GM23248 (cell line): ENCODE results near the gene SCN8A.

ENCODE experiments used
- EZH2 ChIP-seq: fragments of 200-600 bp; sonication (generic); IDR thresholded peaks from 2 replicates; pipeline ENCODE4 v1.6.1; 2018; ENCODE audit warnings: antibody characterized with exemption, mild to moderate bottlenecking; ENCODE audit not compliant: insufficient read depth, poor library complexity, severe bottlenecking
- EZH2phosphoT487 ChIP-seq: fragments of 200-600 bp; sonication (generic); IDR thresholded peaks from 2 replicates; pipeline ENCODE4 v1.6.1; 2018; ENCODE audit warnings: antibody characterized with exemption, moderate library complexity, mild to moderate bottlenecking, low read depth; ENCODE audit not compliant: insufficient read depth

DNA sequence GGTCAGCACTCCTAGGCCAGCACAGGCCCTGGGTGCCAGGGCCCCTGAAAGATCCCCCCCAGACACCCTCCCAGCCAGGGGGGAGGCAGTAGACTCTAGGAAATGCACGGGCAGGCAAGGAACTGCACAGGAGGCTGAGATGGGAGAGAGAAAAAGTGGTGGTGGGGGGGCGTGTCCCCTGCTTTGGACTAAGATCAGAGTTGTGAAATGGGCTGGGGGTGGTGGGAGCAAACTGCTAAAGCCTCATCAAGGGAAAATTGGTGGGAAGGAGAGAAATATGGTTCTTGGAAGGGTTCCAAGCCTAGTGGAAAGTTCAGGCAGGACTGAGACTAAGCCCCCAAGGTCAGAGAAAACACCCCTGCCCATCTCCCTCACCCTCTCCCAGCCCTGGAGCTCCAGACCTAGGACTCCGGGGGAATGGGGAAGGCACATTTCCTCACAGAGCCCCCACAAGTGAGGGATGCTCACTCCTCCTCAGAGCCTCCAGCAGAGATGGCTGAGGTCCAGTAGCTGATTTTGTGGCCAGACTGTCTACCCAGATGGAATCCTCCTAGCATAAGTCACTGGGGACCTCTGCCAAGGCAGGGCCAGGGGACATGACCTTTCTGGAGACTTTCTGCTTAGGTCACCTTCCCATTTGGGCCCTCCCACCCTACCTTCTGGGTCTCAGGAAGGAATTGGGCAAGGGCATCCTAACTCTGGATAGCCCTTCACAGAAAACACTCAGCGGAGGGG, 227.7 kb downstream of the SCN8A start:
- TF ChIP-seq EZH2 (no peak), EZH2phosphoT487 (no peak)
